ENCODE results near the gene VIL1.

VIL1 gene

DNA sequence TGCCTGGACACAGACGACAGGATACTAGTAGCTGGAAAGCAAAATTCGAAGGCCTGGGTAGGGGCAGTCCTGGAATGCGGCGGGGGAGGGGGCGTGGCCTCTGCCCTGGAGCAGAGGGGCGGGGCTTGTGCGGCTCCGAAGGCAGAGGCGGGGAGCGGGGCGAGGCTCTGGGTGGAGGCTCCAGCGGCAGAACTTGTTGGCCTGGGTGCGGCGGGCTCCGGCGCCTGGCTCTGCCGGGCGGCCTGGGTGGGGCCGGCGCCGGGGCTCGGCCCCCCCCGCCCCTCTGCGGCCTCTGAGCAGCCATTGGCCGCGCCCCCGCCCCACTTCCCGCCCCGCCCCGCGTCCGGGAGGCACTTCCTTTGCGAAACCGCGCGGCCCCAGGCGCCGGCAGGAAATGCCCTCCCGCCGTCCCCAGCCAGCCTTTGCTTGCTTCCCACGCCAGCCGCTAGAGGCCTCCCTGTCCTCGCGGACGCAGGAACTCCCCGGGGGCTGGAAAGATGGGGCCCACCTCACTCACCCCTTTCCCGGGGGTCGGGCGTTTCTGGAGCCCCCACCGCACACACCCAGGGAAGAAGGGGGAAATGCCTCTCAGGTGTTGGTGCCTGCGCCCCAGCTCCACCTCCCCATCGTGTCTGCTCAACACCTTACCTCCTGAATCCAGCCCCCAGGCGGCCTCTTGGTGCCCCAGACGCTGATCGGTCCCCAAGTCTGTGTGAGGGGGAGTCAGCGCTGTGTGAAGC lies 12.5 kb upstream of the VIL1 start:
- peak; percentile 90 for DNase-seq (ENCODE audit: low read depth)

DNA sequence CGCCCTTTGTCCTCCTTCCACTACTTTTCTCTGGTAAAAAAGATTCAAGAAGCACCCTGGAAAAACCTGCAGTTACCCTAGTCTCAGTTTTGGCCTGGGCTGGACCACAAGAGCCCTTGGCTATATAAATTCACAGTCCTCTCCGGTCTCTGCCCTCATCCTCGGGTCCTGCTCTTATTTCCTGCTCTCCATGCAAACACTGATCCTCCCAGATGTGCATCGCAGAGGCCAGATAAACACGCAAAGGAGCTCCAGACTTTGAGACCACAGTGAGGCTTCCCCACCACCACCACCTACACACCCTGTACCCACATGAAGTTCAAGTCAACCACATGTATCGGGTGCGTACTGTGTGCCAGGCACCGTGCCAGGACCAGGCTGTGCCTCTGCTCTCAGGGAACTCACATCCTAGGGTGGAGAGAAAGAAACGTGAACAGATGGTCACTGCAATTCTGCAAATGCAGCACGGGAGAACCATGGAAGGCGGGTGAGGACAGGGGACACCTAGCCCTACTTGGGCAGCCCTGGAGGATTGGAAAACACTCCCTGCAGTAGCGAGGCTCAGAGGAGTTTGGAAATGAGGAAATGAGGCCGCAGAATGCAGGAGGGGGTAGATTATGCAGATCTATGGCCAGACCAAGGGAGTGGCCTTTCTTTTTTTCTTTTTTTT lies 11.8 kb upstream of the VIL1 start:
- DNase-seq (ENCODE audit: low read depth): peak; percentile 39

DNA sequence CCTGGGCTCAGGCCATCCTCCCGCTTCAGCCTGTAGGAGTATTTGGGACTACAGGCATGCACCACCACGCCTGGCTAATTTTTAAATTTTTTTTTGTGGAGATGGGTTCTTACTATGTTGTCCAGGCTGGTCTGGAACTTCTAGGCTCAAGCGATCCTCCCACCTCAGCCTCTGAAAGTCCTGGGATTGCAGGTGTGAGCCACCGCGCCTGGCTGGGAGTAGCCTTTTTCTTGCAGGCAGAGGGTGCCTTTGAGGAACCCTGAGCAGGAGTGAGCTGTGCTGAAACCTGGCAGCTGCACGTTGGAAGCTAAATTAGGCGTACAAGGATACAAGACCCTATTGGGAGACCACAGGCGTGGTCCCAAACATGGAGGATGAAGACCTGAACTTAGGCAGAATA lies 11.2 kb upstream of the VIL1 start:
- no peak for DNase-seq (ENCODE audit: low read depth)

DNA sequence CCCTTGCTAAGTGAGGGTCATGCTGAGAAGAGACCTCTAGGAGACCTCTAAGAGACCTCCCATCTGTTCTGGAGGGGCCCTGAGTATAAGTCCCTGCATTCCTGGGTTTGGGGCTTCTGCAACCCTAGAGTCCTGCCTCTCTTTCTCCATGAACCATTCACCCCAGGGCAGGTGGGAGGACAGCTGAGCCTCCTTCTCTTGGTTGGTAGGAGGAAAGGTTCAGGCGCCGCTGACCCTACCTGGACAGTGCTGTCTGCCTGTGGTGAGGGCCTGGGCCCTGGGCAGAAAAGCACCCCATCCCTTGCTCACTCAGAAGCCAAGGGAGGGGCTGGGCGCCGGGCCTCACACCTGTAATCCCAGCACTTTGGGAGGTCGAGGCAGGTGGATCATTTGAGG lies 604 bp upstream of the VIL1 start:
- DNase-seq (ENCODE audit: low read depth): no peak

DNA sequence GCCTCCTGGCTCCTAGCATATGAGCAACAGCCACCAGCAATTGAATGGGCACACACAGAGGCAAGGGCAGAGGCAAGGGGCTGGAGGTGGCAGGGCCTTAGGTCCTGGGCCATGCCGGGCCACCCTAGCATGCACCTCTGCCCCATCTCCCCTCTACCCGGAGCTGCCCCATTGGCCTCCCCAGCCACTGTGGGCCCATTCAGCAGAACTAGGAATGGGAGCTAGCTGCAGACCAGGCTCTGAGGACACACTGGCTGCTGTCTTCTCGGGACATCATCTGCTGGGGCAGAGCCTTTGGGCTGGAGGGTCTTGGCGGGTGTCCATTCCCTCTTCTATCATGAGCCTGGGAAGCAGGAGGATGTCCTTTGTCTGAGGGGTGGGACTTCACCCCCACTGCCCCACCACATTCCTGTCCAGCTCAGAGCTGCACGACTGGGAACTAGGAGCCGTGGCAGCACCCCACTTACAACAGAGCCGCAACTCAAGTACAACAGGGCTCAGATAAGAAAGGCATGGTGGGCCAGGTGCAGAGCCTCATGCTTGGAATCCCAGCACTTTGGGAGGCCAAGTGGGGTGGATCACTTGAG lies 800 bp downstream of the VIL1 start:
- no peak for DNase-seq (ENCODE audit: low read depth)

DNA sequence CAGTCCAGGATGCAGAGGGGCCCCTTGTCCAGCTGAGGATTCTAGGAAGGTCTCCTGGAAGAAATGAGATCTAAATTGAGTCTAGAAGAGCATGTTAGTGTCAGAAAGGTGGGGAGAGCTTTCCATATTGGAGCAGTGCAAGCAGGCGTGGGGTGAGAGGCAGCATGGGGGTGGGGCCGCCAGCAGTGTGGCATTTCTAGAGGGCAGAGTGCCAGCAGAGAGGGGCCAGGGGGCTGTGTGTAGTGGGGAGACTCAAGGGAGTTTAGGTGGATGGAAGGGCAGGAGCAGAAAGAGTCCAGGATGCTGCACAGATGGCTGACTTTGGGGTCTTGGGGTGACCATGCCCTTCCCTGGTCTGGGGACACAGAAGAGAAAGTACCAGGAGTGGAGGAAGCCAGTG lies 2.1 kb downstream of the VIL1 start:
- DNase-seq (ENCODE audit: low read depth): no peak

DNA sequence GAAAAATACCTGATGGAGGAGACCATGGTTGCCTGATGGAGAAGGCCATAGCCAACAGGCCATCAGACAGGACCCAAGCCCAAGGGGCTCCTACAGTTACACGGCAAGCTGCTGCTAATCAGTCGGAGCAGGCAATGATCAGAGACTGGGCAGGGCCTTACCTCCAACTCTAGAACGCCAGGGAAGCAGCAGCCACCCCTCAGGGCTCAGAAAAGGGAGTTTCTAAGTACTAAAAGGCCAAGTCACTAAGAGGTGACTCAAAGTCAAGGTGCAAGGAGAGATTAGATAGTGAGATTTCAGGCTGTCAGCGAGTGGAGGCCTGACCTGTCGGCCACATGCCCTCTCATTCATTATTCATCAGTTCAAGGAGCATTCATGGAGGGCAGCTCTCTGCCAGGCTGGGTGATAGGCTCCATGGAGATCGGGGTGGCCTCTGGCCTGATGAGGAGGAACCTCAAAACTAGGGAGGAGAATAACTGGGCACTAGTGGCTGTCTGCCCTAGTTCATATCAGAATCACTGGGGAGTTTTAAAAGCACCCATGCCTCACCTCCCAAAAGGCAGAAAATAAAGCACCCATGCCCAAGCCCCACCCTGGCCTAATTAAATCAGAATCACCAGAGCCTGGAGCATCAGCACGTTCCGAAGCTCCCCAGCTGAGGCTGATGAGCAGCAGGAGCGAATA lies 3.6 kb downstream of the VIL1 start:
- no peak for DNase-seq (ENCODE audit: low read depth)

DNA sequence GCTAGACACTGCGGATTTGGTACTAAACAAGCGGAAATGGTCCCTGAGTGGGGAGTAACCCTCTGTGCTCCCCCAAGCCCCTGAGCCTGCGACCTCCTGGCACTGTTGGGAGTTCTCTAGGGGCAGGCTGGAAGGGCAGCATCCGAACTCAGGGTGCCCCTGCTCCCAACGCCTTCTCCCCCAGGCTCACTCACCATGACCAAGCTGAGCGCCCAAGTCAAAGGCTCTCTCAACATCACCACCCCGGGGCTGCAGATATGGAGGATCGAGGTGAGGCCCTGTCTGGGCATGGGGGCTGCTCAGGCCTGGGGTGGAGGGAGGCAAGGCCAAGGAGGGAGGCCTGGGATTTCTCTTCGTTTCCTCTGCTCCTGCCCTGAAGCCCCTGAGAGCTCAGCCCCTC lies 4.7 kb downstream of the VIL1 start:
- no peak for DNase-seq (ENCODE audit: low read depth)

DNA sequence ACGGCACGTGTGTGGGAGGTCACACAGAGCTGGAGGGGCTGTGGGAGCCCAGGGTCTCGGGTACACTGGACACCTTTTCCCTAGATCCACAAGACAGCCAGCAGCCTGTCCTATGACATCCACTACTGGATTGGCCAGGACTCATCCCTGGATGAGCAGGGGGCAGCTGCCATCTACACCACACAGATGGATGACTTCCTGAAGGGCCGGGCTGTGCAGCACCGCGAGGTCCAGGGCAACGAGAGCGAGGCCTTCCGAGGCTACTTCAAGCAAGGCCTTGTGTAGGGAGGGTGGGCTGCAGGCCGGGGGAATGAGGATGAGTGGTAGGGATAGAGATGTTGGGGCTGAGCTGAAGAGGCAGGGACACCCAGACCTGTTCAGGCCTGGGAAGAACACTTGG lies 6.6 kb downstream of the VIL1 start:
- no peak for DNase-seq (ENCODE audit: low read depth)

DNA sequence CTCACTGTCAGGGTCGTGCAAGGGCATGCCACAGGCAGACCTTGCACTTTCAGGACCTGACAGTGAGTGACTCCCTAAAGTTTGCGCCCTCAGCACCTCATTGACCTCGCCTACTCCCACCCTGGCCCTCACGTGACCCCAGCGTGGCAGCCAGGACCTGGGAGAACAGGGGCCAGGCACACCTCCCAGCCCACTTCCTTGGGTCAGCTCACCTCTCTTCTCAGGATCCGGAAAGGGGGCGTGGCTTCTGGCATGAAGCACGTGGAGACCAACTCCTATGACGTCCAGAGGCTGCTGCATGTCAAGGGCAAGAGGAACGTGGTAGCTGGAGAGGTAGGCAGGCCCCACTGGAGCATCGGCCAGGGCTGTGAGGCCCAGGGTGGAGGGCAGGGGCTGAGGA lies 8.8 kb downstream of the VIL1 start:
- DNase-seq (ENCODE audit: low read depth): no peak

DNA sequence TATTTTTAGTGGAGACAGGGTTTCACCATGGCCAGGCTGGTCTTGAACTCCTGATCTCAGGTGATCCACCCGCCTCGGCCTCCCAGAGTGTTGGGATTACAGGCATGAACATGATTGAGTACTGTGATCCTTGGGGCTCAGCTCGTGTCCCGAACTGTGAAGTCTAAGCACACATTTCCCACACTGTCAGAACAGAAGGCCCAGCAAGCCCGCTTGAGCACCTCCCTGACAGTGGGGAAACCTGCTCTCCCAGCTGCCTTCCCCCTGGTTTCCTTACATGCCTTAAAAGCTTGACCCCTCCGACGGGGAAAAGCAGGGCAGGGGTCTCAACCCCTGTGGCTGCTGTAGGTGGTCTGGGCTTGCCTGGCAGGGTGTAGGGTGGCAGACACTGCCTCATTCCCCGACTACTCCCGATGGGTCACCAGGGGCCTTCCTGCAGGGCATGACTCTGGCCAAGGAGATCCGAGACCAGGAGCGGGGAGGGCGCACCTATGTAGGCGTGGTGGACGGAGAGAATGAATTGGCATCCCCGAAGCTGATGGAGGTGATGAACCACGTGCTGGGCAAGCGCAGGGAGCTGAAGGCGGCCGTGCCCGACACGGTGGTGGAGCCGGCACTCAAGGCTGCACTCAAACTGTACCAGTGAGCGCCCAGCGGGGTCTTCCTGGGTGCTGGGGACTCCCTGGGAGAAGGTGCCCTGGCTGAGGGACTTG lies 10.1 kb downstream of the VIL1 start:
- no peak for DNase-seq (ENCODE audit: low read depth)

DNA sequence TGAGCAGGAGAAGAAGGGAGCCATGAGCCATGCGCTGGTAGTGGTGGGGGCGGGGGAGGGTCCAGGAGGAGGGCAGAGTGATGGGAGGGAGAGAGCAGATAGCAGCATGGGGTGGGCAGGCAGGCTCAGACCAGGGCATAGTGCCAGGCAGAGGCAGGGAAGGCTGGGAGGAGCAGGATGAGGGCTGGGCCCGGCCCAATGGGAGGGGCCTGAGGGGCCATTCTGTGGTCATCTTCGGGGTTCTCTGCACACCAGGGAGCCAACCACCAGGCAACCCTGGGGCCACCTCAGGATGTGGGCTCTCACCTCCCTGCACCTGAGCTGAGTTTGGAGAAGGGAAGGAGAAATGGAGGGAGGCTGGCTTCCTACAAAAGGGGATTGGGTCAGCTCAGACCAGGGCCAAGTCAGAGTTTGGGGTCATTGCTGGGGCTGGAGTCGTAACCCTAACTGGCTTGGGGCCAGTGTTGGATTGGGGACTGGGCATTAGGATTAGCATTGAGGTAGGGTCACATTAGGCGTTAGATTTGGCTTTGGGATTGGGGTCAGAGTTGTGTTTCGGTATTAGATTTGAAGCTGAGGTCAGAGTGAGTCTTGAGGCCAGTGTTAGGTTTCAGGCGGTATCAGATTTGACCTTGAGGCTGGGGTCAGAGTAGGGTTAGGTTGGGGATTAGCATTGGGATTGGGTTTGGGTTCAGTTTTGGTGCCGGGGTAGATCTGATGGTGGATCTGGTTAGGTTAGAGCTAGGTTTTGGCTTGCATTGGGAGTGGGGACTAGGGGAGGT lies 11.2 kb downstream of the VIL1 start:
- DNase-seq (ENCODE audit: low read depth): no peak

DNA sequence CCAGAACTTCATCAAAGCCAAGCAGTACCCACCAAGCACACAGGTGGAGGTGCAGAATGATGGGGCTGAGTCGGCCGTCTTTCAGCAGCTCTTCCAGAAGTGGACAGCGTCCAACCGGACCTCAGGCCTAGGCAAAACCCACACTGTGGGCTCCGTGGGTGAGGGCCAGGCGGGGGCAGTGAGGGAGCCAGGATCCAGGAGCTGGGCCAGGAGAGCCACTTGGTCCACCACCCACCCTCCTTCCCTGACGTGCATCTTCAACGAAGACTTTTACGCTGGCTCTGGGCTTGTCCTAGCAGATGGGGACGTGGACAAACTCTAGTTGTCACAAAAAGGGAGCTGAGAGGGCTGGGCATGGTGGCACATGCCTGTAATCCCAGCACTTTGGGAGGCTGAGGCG lies 11.8 kb downstream of the VIL1 start:
- DNase-seq (ENCODE audit: low read depth): no peak

DNA sequence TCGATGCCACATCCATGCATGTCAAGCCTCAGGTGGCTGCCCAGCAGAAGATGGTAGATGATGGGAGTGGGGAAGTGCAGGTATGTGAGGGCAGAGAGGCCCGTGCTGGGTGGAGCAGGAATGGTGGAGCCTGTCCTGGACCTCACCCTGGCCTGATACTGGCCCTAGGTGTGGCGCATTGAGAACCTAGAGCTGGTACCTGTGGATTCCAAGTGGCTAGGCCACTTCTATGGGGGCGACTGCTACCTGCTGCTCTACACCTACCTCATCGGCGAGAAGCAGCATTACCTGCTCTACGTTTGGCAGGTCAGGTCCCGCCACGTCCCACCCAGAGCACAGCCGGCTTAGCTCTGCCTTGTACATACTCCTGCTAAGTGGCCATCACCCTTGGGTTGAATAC lies 13.0 kb downstream of the VIL1 start:
- DNase-seq (ENCODE audit: low read depth): no peak

DNA sequence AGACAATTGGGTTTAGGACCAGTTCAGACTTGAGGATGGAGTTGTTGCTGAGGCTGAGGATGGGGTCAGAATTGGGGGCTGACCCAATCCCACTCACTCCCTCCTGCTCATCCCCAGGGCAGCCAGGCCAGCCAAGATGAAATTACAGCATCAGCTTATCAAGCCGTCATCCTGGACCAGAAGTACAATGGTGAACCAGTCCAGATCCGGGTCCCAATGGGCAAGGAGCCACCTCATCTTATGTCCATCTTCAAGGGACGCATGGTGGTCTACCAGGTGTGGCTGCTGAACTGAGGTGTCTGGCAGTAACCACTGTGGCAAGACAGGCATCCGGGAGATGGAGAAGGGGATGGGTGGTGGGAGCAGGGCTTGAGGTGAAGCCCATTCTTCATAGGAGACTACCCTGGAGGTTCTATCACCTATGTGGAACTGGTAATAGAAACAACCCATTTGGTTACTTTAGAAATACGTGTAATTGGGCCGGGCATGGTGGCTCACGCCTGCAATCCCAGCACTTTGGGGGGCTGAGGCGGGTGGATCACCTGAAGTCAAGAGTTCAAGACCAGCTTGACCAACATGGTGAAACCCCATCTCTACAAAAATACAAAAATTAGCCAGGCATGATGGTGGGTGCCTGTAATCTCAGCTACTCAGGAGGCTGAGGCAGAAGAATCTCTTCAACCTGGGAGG lies 13.9 kb downstream of the VIL1 start:
- DNase-seq (ENCODE audit: low read depth): no peak

DNA sequence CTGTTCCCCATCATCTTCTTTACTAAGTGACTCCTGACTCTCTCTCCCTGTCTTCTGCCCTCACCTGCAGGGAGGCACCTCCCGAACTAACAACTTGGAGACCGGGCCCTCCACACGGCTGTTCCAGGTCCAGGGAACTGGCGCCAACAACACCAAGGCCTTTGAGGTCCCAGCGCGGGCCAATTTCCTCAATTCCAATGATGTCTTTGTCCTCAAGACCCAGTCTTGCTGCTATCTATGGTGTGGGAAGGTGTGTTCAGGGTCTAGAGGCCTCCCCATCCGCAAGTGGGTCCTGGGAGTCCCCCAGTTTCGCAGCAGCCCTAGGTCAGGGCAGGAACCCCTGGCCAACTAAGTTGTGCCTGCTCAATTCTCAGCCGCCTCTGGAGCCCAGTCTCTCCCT lies 15.5 kb downstream of the VIL1 start:
- no peak for DNase-seq (ENCODE audit: low read depth)

DNA sequence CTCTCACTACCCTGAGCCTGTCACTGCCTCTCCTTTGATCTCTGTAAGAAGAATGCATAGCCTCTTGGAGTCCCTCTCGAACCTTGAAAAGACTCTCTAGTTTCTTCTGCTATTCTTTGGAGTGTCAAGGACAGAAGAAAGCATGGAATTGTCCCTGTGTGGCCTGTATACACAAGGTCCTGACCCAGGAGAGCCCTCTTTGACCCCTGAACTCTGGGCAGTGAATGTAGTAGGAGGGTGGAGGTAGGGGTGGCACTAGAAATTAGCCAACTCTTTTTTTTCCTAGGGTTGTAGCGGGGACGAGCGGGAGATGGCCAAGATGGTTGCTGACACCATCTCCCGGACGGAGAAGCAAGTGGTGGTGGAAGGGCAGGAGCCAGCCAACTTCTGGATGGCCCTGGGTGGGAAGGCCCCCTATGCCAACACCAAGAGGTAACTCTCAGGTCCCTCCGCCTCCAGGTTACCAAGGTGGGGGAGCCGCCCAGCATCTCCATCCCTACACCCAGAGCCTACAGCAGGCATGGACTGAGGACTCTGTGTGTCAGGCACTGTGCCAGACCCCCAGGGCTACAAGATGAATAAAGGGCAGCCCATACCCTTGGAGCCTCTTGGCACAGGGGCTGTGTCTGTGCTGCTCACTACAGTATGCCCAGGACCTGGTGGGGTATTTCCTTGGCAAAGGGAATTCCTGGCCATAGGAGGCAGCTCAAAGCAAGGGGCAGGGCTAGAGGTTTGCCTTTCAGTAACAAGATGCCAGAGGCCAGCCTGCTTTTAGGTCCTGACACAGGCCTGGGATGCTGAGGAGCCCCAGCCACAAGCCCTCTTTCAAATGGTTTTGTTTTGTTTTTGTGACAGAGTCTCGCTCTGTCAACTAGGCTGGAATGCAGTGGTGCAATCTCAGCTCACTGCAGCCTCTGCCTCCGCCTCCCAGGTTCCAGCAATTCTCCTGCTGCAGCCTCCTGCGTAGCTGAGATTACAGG lies 16.4 kb downstream of the VIL1 start:
- no peak for DNase-seq (ENCODE audit: low read depth)

DNA sequence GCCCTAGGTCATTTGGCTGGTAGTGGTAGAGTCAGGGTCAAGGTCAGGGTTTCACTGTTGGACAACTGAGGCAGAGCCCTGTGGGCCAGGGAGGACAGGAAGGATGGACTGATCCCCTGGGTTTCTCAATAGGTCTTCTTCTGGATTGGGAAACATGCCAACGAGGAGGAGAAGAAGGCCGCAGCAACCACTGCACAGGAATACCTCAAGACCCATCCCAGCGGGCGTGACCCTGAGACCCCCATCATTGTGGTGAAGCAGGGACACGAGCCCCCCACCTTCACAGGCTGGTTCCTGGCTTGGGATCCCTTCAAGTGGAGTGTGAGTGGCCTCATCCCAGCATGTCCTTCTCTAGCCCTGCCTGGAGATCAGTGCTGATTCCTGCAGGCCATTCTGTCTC lies 18.1 kb downstream of the VIL1 start:
- DNase-seq (ENCODE audit: low read depth): no peak

DNA sequence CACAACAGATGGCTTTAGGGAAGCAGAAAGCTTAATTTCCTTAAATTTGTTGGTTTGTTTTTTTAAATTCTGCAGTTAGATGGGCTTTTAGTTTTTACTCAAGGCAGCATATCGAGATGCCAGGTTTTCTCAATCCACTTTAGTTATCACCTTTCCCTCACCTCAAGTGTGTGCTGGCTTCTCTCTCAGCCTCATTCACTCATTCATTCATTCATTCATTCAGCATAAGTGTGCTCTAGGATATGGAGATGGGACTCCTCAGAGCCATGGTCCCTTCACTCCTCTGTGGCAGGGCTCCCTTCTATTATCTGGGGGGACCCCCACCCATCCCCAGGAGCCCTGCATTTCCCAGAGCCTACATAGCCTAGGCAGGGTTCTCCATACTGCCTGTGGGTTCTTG lies 19.0 kb downstream of the VIL1 start:
- DNase-seq (ENCODE audit: low read depth): no peak

DNA sequence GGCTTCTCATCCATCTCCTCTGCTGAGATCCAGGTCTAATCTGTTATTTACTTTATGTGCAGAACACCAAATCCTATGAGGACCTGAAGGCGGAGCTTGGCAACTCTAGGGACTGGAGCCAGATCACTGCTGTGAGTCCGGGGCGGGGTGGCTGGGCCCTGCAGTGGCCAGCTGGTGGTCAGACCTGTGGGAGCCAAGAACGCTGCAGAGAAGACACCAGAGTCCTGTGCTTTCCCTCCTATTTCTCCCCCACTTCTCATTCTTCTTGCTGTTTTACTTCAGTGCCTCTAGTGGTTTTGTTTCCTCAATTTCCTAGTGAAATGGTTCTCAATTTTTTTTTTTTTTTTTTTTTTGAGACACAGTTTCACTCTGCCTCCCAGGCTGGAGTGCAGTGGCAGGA lies 19.7 kb downstream of the VIL1 start:
- DNase-seq (ENCODE audit: low read depth): no peak
